Upper lobe of left lung (tissue), 6 donors: ENCODE measurements around the gene RNU1-4. TPM values are rescaled to one million over a fixed set of nuclear protein-coding genes. Genes with fewer than 3 reads are reported as not detected.
"Not testable (repeated sequence)": the region's sequence is repeated elsewhere in the genome, so short reads cannot be mapped to it uniquely, and the experiment has no call there.

ENCODE experiments used
- ATAC-seq, 2 donors: fragments of 200-7000 bp; cut with Tn5 transposase; one replicate each; pipeline ENCODE4 v1.9.1; 2022; ENCODE audit warnings: mild to moderate bottlenecking in 2 of 2, moderate library complexity in 2 of 2; ENCODE audit not compliant: low FRiP score in 2 of 2
- DNase-seq, 2 donors: peaks; one replicate each; pipeline ENCODE4 v3.0.0-alpha.2; 2019 to 2020
- H3K27ac ChIP-seq, 4 donors: fragments of 200-600 bp; sonication (generic); one replicate each; pipeline ENCODE4 v1.5.1; 2016 to 2019
- H3K27me3 ChIP-seq, 4 donors: fragments of 200-600 bp; sonication (generic); one replicate each; pipeline ENCODE4 v1.5.1; 2017 to 2019
- H3K36me3 ChIP-seq, 4 donors: fragments of 200-600 bp; sonication (generic); one replicate each; pipeline ENCODE4 v1.5.1; 2016 to 2019
- H3K4me1 ChIP-seq, 4 donors: fragments of 200-600 bp; sonication (generic); one replicate each; pipeline ENCODE4 v1.5.1; 2018 to 2019
- H3K4me3 ChIP-seq, 4 donors: fragments of 200-600 bp; sonication (generic); one replicate each; pipeline ENCODE4 v1.5.1; 2017 to 2019; ENCODE audit warnings: mild to moderate bottlenecking in 2 of 4, moderate library complexity in 1 of 4
- H3K9me3 ChIP-seq, 4 donors: fragments of 200-600 bp; sonication (generic); one replicate each; pipeline ENCODE4 v1.5.1; 2018 to 2019
- CTCF ChIP-seq, 6 experiments: fragments of 450-650 bp in 4 of 6; fragments of 200-600 bp in 2 of 6; sonication (generic) in 2 of 6; IDR thresholded peaks; one replicate each; pipeline ENCODE4 v1.5.1; 2016 to 2019; ENCODE audit warnings: antibody characterized with exemption in 6 of 6
- EP300 ChIP-seq, 4 donors: sonication (generic); formaldehyde crosslinking; IDR thresholded peaks; one replicate each; pipeline ENCODE4 v1.5.1; 2017; ENCODE audit warnings: antibody characterized with exemption in 4 of 4, control low read depth in 2 of 4
- POLR2A ChIP-seq, 4 donors: fragments of 450-650 bp; IDR thresholded peaks; one replicate each; pipeline ENCODE4 v1.5.1; 2016 to 2017; ENCODE audit warnings: antibody characterized with exemption in 4 of 4, mild to moderate bottlenecking in 2 of 4
- WGBS, 2 donors: methylation state at CpG; one replicate each; pipeline ENCODE4 v1.1.5; 2017 to 2018; 5-methylcytosine and 5-hydroxymethylcytosine counted together
- total RNA-seq, 6 donors: library from RNA; depleted of rRNA in 4 of 6; stranded (reverse); fragments of >200 nt in 4 of 6; gene quantifications; one replicate each; pipeline versions ENCODE4 v1.1.0 to v1.2.1, GENCODE V29; 2016 to 2021
- donor health status: DM: no; HTN: no; CAD: no; lungs with moderate emphysema.
- donor health status: DM: no; HTN: yes; CAD: no; lungs with severe emphysema.

The RNU1-4 gene
- total RNA-seq, 6 donors from 2014 or later: under 0.01 to 14,413 (median 1,360) TPM

GRCh38 chr1:16727190-16728111 lies 12.9 kb upstream of the RNU1-4 start:
- Histone ChIP-seq H3K4me3 (no peak overlapping the region), H3K9me3 (no peaks in the 10 kb centered on the region)
- WGBS, 2 donors: 85 to 86% methylated on average over 42 of the region's 42 CpGs

GRCh38 chr1:16728243-16728949 lies 11.9 kb upstream of the RNU1-4 start:
- H3K27me3 ChIP-seq, H3K27ac ChIP-seq, ATAC-seq, H3K9me3 ChIP-seq, DNase-seq, H3K36me3 ChIP-seq, H3K4me3 ChIP-seq, H3K4me1 ChIP-seq: not testable (repeated sequence)
- 70 to 72% methylated on average over 20 of the region's 24 CpGs for WGBS, 2 donors

More at GRCh38 chr1:16727190-16728111, 12.9 kb upstream of the RNU1-4 start:
- DNase-seq (peak; percentile 40 to 89), ATAC-seq (peak; percentile 59 to 88)
- no peak for TF ChIP-seq POLR2A (IDR thresholded peaks at IDR 0.05)
- TF ChIP-seq CTCF (IDR thresholded peaks at IDR 0.05): no peak
- TF ChIP-seq EP300 (IDR thresholded peaks at IDR 0.05): no peak
- Histone ChIP-seq H3K36me3 (no peaks in the 10 kb centered on the region), H3K27ac (no peak overlapping the region), H3K27me3 (peaks cover 2 to 7% (median 4%) of the 10 kb centered on the region in 4 donors), H3K4me1 (no peaks in the 10 kb centered on the region)

DNA sequence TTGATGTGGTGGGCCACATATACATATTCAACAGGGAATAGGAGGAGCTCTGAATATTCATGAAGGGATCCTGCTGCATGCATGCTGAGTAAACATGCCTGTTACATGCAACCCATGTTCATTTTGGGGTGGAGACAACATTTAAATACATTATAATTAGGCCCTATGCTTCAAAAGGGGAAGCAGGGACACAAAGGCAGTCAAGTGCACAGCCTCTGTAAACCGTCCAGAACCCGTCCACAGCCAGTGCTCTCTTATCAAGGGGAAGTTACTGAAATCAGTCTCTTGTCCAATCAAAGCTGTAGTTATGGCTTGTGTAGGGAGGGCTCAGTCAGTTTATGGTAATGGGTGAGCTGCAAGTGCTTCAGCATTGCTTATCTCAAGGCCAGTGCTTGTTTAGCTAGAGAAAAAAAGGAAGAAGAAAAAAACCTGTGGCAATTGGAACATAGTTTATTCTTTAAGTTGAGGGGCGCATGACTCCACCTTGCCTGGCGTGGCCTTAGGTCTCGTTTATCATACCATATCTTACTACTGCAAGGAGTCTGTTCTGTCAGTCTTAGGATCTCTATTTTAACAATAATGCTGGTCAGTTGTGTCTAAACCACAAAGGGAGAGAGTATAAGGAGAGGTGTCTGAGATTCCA lies 7.9 kb upstream of the RNU1-4 start:
- WGBS, 2 donors: 31 to 36% methylated on average over 3 of the region's 5 CpGs
- not testable (repeated sequence) for H3K27me3 ChIP-seq, H3K27ac ChIP-seq, DNase-seq, H3K36me3 ChIP-seq, H3K4me3 ChIP-seq, H3K4me1 ChIP-seq, H3K9me3 ChIP-seq, ATAC-seq

DNA sequence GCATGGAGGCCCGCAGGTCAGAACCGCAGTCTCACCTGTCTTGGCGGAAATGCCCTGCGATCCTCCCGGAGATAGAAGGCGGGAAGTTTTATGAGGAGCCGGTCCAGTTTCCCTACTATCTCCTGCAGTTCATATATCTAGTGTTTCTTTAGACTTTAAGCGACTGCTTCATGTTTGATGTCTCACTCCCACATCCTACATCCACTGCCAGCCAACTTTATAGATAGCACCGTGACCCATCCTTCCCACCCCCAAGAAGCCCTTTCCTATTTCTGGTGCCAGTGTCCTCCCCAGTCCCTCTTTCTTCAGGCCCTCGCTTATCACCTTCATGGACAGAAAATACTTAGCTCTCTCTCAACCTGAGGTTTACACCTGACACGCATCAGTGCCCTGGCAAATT lies 914 bp downstream of the RNU1-4 start:
- not testable (repeated sequence) for H3K27ac ChIP-seq, ATAC-seq, H3K36me3 ChIP-seq, H3K9me3 ChIP-seq, DNase-seq, H3K4me1 ChIP-seq, H3K4me3 ChIP-seq, H3K27me3 ChIP-seq
- no CpG with 5 or more reads among the region's 11 CpGs for WGBS, 2 donors

DNA sequence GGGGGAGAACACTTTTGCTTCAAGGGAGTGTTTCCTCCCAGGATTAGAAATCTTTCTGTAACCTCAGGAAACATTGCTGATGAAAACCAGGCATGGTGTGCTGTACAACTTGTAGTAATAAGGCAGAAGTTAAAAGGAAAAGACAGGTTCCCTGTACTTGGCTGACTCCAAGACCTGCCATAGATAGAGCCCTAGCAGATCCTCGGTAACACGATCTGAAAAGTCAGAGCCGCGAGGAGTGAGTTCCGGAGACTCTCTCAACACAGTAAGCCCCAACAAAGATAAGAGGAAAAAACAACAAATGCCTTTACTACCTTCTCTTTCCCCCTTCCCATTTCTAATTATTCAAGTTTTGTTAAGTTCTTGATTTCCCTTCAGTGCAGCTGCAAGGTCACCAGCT lies 7.3 kb downstream of the RNU1-4 start:
- WGBS, 2 donors: 20% methylated on average over 1 of the region's 5 CpGs; no CpG with 5 or more reads in 1 of the 2 donors
- DNase-seq, H3K27ac ChIP-seq, H3K9me3 ChIP-seq, ATAC-seq, H3K27me3 ChIP-seq, H3K4me3 ChIP-seq, H3K36me3 ChIP-seq, H3K4me1 ChIP-seq: not testable (repeated sequence)

GRCh38 chr1:16748710-16749109 lies 8.4 kb downstream of the RNU1-4 start:
- not testable (repeated sequence) for H3K4me3 ChIP-seq, H3K4me1 ChIP-seq, H3K27ac ChIP-seq, H3K9me3 ChIP-seq, H3K27me3 ChIP-seq, H3K36me3 ChIP-seq
- ATAC-seq (peak; percentile 32 to 38), DNase-seq (peak in 1 of 2 donors; percentile 48)
- whole genome bisulfite sequencing, 2 donors: 69 to 70% methylated on average over 10 to 11 of the region's 26 CpGs

DNA sequence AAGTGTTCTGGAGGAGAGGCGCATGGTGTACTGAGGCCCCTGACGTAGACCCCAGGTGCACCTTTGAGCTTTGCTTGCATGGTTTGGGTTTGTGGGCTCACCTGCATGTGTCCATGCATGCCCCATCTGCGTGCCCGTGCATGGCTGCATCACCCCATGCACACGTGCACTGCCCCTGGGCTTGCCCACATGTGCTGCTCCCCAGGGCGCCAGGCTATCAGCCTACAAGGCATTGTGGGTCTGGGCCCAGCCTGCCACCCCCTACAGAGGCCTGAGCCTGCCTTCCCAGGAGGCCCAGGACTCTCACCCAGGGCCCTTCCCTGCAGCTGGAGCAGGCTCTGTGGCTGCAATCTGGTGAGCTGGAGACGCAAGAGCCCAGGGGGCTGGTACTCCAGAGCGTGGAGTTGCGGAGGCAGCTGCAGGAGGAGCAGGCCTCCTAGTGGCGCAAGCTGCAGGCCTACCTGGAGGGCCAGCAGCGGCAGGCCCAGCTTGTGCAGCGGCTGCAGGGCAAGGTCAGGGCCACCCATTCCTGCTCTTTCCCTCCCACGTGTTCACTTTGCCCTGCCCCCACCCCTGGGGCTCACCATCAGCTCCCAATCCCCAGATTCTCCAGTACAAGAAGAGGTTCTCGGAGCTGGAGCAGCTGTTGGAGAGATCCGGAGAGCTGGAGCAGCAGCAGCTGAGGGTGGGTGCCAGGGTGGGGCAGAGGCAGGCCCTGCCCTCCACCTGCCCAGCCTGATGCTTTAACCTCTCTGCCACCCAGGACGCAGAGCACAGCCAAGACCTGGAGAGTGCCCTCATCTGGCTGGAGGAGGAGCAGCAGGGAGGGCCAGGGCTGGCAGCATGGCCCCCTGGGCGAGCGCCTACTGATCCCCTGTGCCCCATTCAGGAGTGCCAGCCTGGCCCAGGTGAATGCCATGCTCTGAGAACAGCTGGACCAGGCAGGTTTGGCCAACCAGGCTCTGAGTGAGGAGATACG lies 9.9 kb downstream of the RNU1-4 start:
- not testable (repeated sequence) for H3K9me3 ChIP-seq, H3K27me3 ChIP-seq, H3K4me1 ChIP-seq, DNase-seq, H3K36me3 ChIP-seq, H3K4me3 ChIP-seq, H3K27ac ChIP-seq
- peak; percentile 61 to 86 for ATAC-seq
- WGBS, 2 donors: 77% methylated on average over 3 of the region's 19 CpGs; no CpG with 5 or more reads in 1 of the 2 donors

DNA sequence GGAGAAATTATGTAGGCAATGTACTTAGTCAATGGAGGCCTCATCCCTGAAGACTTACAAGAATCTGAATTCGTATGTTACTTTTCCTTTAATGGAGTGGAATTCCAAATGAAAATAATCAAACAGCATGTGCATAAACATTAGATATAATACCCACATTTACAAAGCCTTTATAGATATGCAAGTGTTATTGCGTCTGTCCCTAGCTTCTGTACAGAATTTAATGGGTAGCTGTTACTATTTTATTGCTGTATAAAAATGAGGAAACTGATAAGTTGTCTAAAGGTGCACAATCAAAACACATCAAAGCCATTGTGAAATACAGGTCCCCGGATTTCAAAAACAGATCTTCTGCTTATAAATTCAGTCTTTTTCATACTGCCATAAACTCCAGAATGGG lies 12.5 kb downstream of the RNU1-4 start:
- not testable (repeated sequence) for H3K27me3 ChIP-seq, ATAC-seq, H3K27ac ChIP-seq, H3K4me3 ChIP-seq, H3K4me1 ChIP-seq, H3K36me3 ChIP-seq, DNase-seq, H3K9me3 ChIP-seq
- no CpG with 5 or more reads among the region's 3 CpGs for WGBS, 2 donors

- ATAC-seq, DNase-seq, H3K4me1 ChIP-seq, H3K36me3 ChIP-seq, H3K27me3 ChIP-seq, H3K27ac ChIP-seq, H3K9me3 ChIP-seq, H3K4me3 ChIP-seq: not testable (repeated sequence)
- no CpG with 5 or more reads among the region's 1 CpG for WGBS, 2 donors
Observed at GRCh38 chr1:16755385-16755784, 15.1 kb downstream of the RNU1-4 start.

DNA sequence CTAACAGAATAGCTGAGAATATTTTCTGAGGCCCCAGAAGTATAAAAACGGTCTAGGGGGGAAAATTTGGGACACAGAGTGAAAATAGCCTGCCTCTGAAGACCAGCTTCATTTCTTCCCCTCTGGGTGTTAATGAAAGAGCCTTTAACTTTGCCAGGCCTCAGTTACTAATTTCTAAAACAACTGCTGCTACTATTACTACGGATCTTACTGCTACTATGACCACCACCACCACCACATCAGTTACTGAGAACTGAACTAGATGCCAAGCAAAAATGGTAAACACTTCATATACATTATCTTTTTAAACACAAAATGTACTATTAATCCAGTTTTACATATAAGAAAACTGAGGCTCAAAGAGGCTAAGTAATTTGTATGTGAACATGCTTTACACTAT lies 15.6 kb downstream of the RNU1-4 start:
- H3K36me3 ChIP-seq, H3K4me1 ChIP-seq, H3K27ac ChIP-seq, H3K4me3 ChIP-seq, H3K9me3 ChIP-seq, ATAC-seq, DNase-seq, H3K27me3 ChIP-seq: not testable (repeated sequence)
- 90 to 94% methylated on average over 2 of the region's 2 CpGs for WGBS, 2 donors
